22Rv1 (cell line): ENCODE results near the gene RBM33.

ENCODE experiments used
- CTCF ChIP-seq: fragments of 450-650 bp; IDR thresholded peaks from 2 replicates; pipeline ENCODE4 v1.5.1; 2017; ENCODE audit warnings: mild to moderate bottlenecking
- ZFX ChIP-seq: fragments of 450-650 bp; IDR thresholded peaks from 2 replicates; pipeline ENCODE4 v1.6.1; 2017; ENCODE audit warnings: antibody characterized with exemption, borderline replicate concordance

- TF ChIP-seq ZFX: no peak
- no peak for TF ChIP-seq CTCF
Measured at GRCh38 chr7:155681663-155682062, 37.2 kb downstream of the RBM33 start.
